GM23338 (cell line): ENCODE measurements around the gene SCAMP1. TPM values are rescaled to one million over a fixed set of nuclear protein-coding genes. Genes with fewer than 3 reads are reported as not detected.

Experiments
- ATAC-seq: fragments of 200-7000 bp; cut with Tn5 transposase; 3 replicates; pipeline ENCODE4 v1.9.1; 2020
- DNase-seq: peaks from one replicate; pipeline ENCODE4 v3.0.0-alpha.2; 2015; ENCODE audit warnings: low spot score
- H2AFZ ChIP-seq: fragments of 200-600 bp; sonication (generic); 2 replicates; pipeline ENCODE4 v1.8.0; 2016; ENCODE audit warnings: antibody characterized with exemption, mild to moderate bottlenecking, moderate library complexity
- H3F3A ChIP-seq: fragments of 200-600 bp; sonication (generic); replicated peaks from 2 replicates; pipeline ENCODE4 v1.8.0; 2017; ENCODE audit warnings: antibody characterized with exemption, mixed run types, low read depth
- H3K27ac ChIP-seq: fragments of 200-600 bp; sonication (generic); 2 replicates; pipeline ENCODE4 v1.6.1; 2016; ENCODE audit warnings: low read depth
- H3K27me3 ChIP-seq: fragments of 200-600 bp; sonication (generic); 2 replicates; pipeline ENCODE4 v1.8.0; 2016; ENCODE audit warnings: mild to moderate bottlenecking, mixed run types, moderate library complexity; ENCODE audit not compliant: insufficient read depth
- H3K36me3 ChIP-seq: fragments of 200-600 bp; sonication (generic); 2 replicates; pipeline ENCODE4 v1.8.0; 2016; ENCODE audit warnings: mild to moderate bottlenecking; ENCODE audit not compliant: insufficient read depth
- H3K4me1 ChIP-seq: fragments of 200-600 bp; sonication (generic); 2 replicates; pipeline ENCODE4 v1.8.0; 2016; ENCODE audit warnings: mild to moderate bottlenecking, moderate library complexity; ENCODE audit not compliant: insufficient read depth
- H3K4me2 ChIP-seq: fragments of 200-600 bp; sonication (generic); 2 replicates; pipeline ENCODE4 v1.7.1; 2017; ENCODE audit warnings: mixed run types
- H3K4me3 ChIP-seq: fragments of 200-600 bp; sonication (generic); 2 replicates; pipeline ENCODE4 v1.6.1; 2016; ENCODE audit warnings: mixed run types
- H3K79me2 ChIP-seq: fragments of 200-600 bp; sonication (generic); replicated peaks from 2 replicates; pipeline ENCODE4 v1.8.0; 2017; ENCODE audit warnings: mild to moderate bottlenecking; ENCODE audit not compliant: insufficient read depth
- H3K9me2 ChIP-seq: fragments of 200-600 bp; sonication (generic); 2 replicates; pipeline ENCODE4 v1.8.0; 2017; ENCODE audit not compliant: insufficient read depth
- H4K20me1 ChIP-seq: fragments of 200-600 bp; sonication (generic); replicated peaks from 2 replicates; pipeline ENCODE4 v1.8.0; 2017; ENCODE audit warnings: mild to moderate bottlenecking; ENCODE audit not compliant: insufficient read depth
- H3K27ac Mint-ChIP-seq: 2 replicates; pipeline ENCODE4 v1.8.0; 2020; ENCODE audit warnings: inconsistent platforms, mild to moderate bottlenecking, moderate library complexity, mixed read lengths
- H3K27me3 Mint-ChIP-seq: 3 replicates; pipeline ENCODE4 v1.8.0; 2022; ENCODE audit warnings: low read depth, mild to moderate bottlenecking, moderate library complexity, mixed read lengths, inconsistent platforms; ENCODE audit not compliant: insufficient read depth, poor library complexity
- H3K36me3 Mint-ChIP-seq: 3 replicates; pipeline ENCODE4 v1.8.0; 2021; ENCODE audit warnings: low read depth, mild to moderate bottlenecking, inconsistent platforms, moderate library complexity, mixed read lengths
- H3K4me1 Mint-ChIP-seq: 3 replicates; pipeline ENCODE4 v1.8.0; 2020; ENCODE audit warnings: mild to moderate bottlenecking, inconsistent platforms, mixed read lengths
- H3K4me3 Mint-ChIP-seq: 3 replicates; pipeline ENCODE4 v1.8.0; 2021; ENCODE audit warnings: moderate library complexity, mild to moderate bottlenecking, inconsistent platforms, mixed read lengths
- H3K9me3 Mint-ChIP-seq: 3 replicates; pipeline ENCODE4 v1.8.0; 2020; ENCODE audit warnings: moderate library complexity, mild to moderate bottlenecking, inconsistent platforms, mixed read lengths
- EZH2 ChIP-seq: fragments of 200-600 bp; sonication (generic); IDR thresholded peaks from one replicate; pipeline ENCODE4 v1.8.0; 2017; ENCODE audit warnings: antibody characterized with exemption, mild to moderate bottlenecking, low read depth; ENCODE audit not compliant: unreplicated experiment
- EZH2phosphoT487 ChIP-seq: fragments of 200-600 bp; sonication (generic); IDR thresholded peaks from one replicate; pipeline ENCODE4 v1.8.1; 2018; ENCODE audit warnings: antibody characterized with exemption; ENCODE audit not compliant: unreplicated experiment
- JUNB ChIP-seq: IDR thresholded peaks from one replicate; pipeline ENCODE4 v1.6.1; 2016; ENCODE audit warnings: antibody characterized with exemption; ENCODE audit not compliant: unreplicated experiment
- POLR2AphosphoS5 ChIP-seq: IDR thresholded peaks from 2 replicates; pipeline ENCODE4 v1.6.1; 2016; ENCODE audit warnings: antibody characterized with exemption, low read depth
- STAT1 ChIP-seq: IDR thresholded peaks from one replicate; pipeline ENCODE4 v1.6.1; 2016; ENCODE audit warnings: antibody characterized with exemption; ENCODE audit not compliant: unreplicated experiment
- ZNF114 ChIP-seq: fragments of 250-450 bp; sonication (Bioruptor Pico); IDR thresholded peaks from 2 replicates; pipeline ENCODE4 v1.5.0; 2020; ENCODE audit warnings: mild to moderate bottlenecking, moderate library complexity
- ZNF331 ChIP-seq: fragments of 250-450 bp; sonication (Bioruptor Pico); IDR thresholded peaks from 2 replicates; pipeline ENCODE4 v1.5.0; 2020; ENCODE audit warnings: low read depth, mild to moderate bottlenecking, moderate library complexity
- polyA plus RNA-seq: library from polyadenylated mRNA; unstranded; fragments of >200 nt; fragmentation: Nextera tagmentation; extraction: Ambion mirVana; gene quantifications from 2 replicates; pipeline ENCODE4 v1.2.1, GENCODE V29; 2016
- total RNA-seq: library from RNA; depleted of rRNA; stranded (reverse); fragments of >200 nt; shearing (Covaris generic); gene quantifications from 2 replicates; pipeline ENCODE4 v1.2.3, GENCODE V29; 2014
- TF ChIP-seq, protein P1 (sequence below): IDR thresholded peaks from one replicate; pipeline ENCODE4 v1.6.1; 2018; ENCODE audit warnings: antibody characterized with exemption; ENCODE audit not compliant: unreplicated experiment
- TF ChIP-seq, protein P2 (sequence below): fragments of 250-450 bp; sonication (Bioruptor Pico); IDR thresholded peaks from 2 replicates; pipeline ENCODE4 v1.5.0; 2020; ENCODE audit warnings: mild to moderate bottlenecking, moderate library complexity

The SCAMP1 gene
- total and polyA plus RNA-seq, 2 experiments from 2014 or later = 26.8 to 53.9 TPM

DNA sequence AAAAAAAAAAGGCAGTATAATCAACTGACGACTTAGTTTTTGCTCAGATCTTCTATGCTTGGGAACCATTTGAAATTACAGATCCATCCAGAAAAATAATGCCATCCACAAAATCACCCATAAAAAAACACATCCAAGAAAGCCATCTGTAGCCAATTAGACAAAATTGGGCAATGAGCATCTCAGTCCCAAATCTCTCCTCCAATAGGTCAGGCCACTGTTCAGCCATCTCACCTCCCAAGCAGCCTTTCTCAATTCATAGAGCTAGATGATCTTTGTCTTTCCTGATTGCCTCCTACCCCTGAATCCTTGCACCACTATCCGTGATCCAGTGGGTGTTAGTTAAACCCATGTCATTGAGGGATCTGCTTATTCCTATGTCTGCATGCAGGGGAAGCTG is 139.6 kb downstream of the SCAMP1 start:
- H3K9me2 ChIP-seq = peaks cover 5% of the 10 kb centered on the region; the same call in 1 of the 2 replicates
- no peaks in the 10 kb centered on the region; the same call in 1 of the 3 replicates for H3K36me3 Mint-ChIP-seq
- DNase-seq (no peak), ATAC-seq (no peak)
- TF ChIP-seq EZH2phosphoT487 (no peak), JUNB (no peak), EZH2 (no peak), ZNF114 (CRISPR knock-in tag) (no peak), POLR2AphosphoS5 (no peak), STAT1 (no peak)
- TF ChIP-seq, protein P1, sequence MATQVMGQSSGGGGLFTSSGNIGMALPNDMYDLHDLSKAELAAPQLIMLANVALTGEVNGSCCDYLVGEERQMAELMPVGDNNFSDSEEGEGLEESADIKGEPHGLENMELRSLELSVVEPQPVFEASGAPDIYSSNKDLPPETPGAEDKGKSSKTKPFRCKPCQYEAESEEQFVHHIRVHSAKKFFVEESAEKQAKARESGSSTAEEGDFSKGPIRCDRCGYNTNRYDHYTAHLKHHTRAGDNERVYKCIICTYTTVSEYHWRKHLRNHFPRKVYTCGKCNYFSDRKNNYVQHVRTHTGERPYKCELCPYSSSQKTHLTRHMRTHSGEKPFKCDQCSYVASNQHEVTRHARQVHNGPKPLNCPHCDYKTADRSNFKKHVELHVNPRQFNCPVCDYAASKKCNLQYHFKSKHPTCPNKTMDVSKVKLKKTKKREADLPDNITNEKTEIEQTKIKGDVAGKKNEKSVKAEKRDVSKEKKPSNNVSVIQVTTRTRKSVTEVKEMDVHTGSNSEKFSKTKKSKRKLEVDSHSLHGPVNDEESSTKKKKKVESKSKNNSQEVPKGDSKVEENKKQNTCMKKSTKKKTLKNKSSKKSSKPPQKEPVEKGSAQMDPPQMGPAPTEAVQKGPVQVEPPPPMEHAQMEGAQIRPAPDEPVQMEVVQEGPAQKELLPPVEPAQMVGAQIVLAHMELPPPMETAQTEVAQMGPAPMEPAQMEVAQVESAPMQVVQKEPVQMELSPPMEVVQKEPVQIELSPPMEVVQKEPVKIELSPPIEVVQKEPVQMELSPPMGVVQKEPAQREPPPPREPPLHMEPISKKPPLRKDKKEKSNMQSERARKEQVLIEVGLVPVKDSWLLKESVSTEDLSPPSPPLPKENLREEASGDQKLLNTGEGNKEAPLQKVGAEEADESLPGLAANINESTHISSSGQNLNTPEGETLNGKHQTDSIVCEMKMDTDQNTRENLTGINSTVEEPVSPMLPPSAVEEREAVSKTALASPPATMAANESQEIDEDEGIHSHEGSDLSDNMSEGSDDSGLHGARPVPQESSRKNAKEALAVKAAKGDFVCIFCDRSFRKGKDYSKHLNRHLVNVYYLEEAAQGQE = no peak
- H3K27ac ChIP-seq = no peak overlapping the region
- 0 out of 2 replicates have a peak, but pooled peaks cover 11% of the 10 kb centered on the region for H4K20me1 ChIP-seq
- H3F3A ChIP-seq = no peaks in the 10 kb centered on the region
- H3K4me1 ChIP-seq = peaks cover 40% of the 10 kb centered on the region
- H3K27ac Mint-ChIP-seq = no peak overlapping the region
- no peak overlapping the region for H3K4me2 ChIP-seq
- peaks cover 72% of the 10 kb centered on the region for H3K4me1 Mint-ChIP-seq
- H3K27me3 ChIP-seq = no peaks in the 10 kb centered on the region
- no peak overlapping the region for H3K4me3 Mint-ChIP-seq
- peaks cover 64% of the 10 kb centered on the region for H3K79me2 ChIP-seq
- no peak overlapping the region for H2AFZ ChIP-seq
- H3K9me3 Mint-ChIP-seq = no peaks in the 10 kb centered on the region
- no peaks in the 10 kb centered on the region for H3K36me3 ChIP-seq
- H3K4me3 ChIP-seq = no peak overlapping the region
- peaks cover 9% of the 10 kb centered on the region for H3K27me3 Mint-ChIP-seq

DNA sequence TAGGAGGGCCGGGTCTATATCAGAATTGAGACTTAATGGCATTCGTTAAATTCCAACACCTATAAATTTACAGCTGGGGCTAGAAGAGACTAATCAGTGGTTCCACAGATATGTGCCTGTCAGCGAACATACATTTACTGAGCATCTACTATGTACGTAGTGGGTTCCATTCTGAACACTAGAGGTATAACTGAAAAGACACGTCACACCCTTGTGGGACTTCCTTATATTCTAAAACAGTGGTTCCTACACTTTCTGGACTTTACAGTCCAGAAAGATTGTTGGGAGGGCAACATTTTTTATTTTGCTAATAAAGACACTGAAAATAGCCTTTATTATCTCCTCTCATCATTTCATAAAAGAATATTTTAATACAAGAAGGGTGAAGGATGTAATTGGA is 140.5 kb downstream of the SCAMP1 start:
- DNase-seq = no peak
- H3K4me1 Mint-ChIP-seq = peaks cover 71% of the 10 kb centered on the region
- no peaks in the 10 kb centered on the region for H3K9me3 Mint-ChIP-seq
- ATAC-seq = no peak
- Histone ChIP-seq H3K4me1 (peaks cover 41% of the 10 kb centered on the region), H3F3A (no peaks in the 10 kb centered on the region), H3K79me2 (peaks cover 67% of the 10 kb centered on the region), H2AFZ (no peak overlapping the region), H3K27ac (no peak overlapping the region), H3K27me3 (no peaks in the 10 kb centered on the region), H4K20me1 (peaks cover 15% of the 10 kb centered on the region; the same call in 1 of the 2 replicates), H3K9me2 (no peaks in the 10 kb centered on the region), H3K4me3 (no peak overlapping the region), H3K36me3 (no peaks in the 10 kb centered on the region), H3K4me2 (no peak overlapping the region)
- no peak overlapping the region for H3K27ac Mint-ChIP-seq
- H3K36me3 Mint-ChIP-seq = no peaks in the 10 kb centered on the region; the same call in 2 of the 3 replicates
- peaks cover 11% of the 10 kb centered on the region for H3K27me3 Mint-ChIP-seq
- no peak overlapping the region for H3K4me3 Mint-ChIP-seq
- TF ChIP-seq EZH2 = no peak
- TF ChIP-seq, protein P2, sequence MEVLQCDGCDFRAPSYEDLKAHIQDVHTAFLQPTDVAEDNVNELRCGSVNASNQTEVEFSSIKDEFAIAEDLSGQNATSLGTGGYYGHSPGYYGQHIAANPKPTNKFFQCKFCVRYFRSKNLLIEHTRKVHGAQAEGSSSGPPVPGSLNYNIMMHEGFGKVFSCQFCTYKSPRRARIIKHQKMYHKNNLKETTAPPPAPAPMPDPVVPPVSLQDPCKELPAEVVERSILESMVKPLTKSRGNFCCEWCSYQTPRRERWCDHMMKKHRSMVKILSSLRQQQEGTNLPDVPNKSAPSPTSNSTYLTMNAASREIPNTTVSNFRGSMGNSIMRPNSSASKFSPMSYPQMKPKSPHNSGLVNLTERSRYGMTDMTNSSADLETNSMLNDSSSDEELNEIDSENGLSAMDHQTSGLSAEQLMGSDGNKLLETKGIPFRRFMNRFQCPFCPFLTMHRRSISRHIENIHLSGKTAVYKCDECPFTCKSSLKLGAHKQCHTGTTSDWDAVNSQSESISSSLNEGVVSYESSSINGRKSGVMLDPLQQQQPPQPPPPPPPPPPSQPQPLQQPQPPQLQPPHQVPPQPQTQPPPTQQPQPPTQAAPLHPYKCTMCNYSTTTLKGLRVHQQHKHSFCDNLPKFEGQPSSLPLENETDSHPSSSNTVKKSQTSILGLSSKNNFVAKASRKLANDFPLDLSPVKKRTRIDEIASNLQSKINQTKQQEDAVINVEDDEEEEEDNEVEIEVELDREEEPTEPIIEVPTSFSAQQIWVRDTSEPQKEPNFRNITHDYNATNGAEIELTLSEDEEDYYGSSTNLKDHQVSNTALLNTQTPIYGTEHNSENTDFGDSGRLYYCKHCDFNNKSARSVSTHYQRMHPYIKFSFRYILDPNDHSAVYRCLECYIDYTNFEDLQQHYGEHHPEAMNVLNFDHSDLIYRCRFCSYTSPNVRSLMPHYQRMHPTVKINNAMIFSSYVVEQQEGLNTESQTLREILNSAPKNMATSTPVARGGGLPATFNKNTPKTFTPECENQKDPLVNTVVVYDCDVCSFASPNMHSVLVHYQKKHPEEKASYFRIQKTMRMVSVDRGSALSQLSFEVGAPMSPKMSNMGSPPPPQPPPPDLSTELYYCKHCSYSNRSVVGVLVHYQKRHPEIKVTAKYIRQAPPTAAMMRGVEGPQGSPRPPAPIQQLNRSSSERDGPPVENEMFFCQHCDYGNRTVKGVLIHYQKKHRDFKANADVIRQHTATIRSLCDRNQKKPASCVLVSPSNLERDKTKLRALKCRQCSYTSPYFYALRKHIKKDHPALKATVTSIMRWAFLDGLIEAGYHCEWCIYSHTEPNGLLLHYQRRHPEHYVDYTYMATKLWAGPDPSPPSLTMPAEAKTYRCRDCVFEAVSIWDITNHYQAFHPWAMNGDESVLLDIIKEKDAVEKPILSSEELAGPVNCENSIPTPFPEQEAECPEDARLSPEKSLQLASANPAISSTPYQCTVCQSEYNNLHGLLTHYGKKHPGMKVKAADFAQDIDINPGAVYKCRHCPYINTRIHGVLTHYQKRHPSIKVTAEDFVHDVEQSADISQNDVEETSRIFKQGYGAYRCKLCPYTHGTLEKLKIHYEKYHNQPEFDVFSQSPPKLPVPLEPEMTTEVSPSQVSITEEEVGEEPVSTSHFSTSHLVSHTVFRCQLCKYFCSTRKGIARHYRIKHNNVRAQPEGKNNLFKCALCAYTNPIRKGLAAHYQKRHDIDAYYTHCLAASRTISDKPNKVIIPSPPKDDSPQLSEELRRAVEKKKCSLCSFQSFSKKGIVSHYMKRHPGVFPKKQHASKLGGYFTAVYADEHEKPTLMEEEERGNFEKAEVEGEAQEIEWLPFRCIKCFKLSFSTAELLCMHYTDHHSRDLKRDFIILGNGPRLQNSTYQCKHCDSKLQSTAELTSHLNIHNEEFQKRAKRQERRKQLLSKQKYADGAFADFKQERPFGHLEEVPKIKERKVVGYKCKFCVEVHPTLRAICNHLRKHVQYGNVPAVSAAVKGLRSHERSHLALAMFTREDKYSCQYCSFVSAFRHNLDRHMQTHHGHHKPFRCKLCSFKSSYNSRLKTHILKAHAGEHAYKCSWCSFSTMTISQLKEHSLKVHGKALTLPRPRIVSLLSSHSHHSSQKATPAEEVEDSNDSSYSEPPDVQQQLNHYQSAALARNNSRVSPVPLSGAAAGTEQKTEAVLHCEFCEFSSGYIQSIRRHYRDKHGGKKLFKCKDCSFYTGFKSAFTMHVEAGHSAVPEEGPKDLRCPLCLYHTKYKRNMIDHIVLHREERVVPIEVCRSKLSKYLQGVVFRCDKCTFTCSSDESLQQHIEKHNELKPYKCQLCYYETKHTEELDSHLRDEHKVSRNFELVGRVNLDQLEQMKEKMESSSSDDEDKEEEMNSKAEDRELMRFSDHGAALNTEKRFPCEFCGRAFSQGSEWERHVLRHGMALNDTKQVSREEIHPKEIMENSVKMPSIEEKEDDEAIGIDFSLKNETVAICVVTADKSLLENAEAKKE (CRISPR knock-in tag) = no peak
- no peak for TF ChIP-seq ZNF331 (CRISPR knock-in tag)
- no peak for TF ChIP-seq POLR2AphosphoS5
